ENCODE measurements around the gene DEFB127.
"Not testable (repeated sequence)": the region's sequence is repeated elsewhere in the genome, so short reads cannot be mapped to it uniquely, and the experiment has no call there.

DEFB127 gene

GRCh38 chr20:157154-157553, at the start of gene DEFB127:
DEFB127 (plus strand) TSS chr20:157454; CDS start chr20:157545, 91 bp downstream.
- no peak for DNase-seq

- no peak for DNase-seq
Measured at GRCh38 chr20:112396-112795, 44.9 kb upstream of the DEFB127 start.

- DNase-seq: no peak
Measured at GRCh38 chr20:117518-117917, 39.7 kb upstream of the DEFB127 start.

- not testable (repeated sequence) for DNase-seq
Measured at GRCh38 chr20:129786-130323, 27.4 kb upstream of the DEFB127 start.

- DNase-seq: no peak
Measured at GRCh38 chr20:137668-138490, 19.4 kb upstream of the DEFB127 start.

GRCh38 chr20:142290-142689, 15.0 kb upstream of the DEFB127 start, which contains the start of gene DEFB126:
DEFB126 (plus strand) TSS chr20:142590; CDS start chr20:142629, 39 bp downstream.
- DNase-seq: no peak

GRCh38 chr20:145877-146276, 11.4 kb upstream of the DEFB127 start:
- no peak for DNase-seq

GRCh38 chr20:152131-152530, 5.1 kb upstream of the DEFB127 start:
- DNase-seq: no peak

GRCh38 chr20:164618-165017, 7.4 kb downstream of the DEFB127 start:
- no peak for DNase-seq

- no peak for DNase-seq
Measured at GRCh38 chr20:168876-169275, 11.6 kb downstream of the DEFB127 start.

- no peak for DNase-seq
Measured at GRCh38 chr20:184288-184687, 27.0 kb downstream of the DEFB127 start.

GRCh38 chr20:187733-188132, 30.5 kb downstream of the DEFB127 start:
- no peak for DNase-seq

- DNase-seq: no peak
Measured at GRCh38 chr20:189611-190010, 32.4 kb downstream of the DEFB127 start, which contains the start of gene DEFB128. DEFB128 (minus strand) TSS chr20:189711; CDS start chr20:189623, 88 bp downstream.

GRCh38 chr20:198225-198624, 41.0 kb downstream of the DEFB127 start:
- DNase-seq: no peak

- no peak for DNase-seq
Measured at GRCh38 chr20:199996-200395, 42.7 kb downstream of the DEFB127 start.

- DNase-seq: not testable (repeated sequence)
Measured at GRCh38 chr20:203630-204029, 46.4 kb downstream of the DEFB127 start.

Data from fibroblast of upper back skin (primary cell).